ENCODE results near the gene WWC2. TPM values are rescaled to one million over a fixed set of nuclear protein-coding genes. Genes with fewer than 3 reads are reported as not detected.

Gene WWC2
- total RNA-seq, 1 donor from 2014 or later = 109 TPM

DNA sequence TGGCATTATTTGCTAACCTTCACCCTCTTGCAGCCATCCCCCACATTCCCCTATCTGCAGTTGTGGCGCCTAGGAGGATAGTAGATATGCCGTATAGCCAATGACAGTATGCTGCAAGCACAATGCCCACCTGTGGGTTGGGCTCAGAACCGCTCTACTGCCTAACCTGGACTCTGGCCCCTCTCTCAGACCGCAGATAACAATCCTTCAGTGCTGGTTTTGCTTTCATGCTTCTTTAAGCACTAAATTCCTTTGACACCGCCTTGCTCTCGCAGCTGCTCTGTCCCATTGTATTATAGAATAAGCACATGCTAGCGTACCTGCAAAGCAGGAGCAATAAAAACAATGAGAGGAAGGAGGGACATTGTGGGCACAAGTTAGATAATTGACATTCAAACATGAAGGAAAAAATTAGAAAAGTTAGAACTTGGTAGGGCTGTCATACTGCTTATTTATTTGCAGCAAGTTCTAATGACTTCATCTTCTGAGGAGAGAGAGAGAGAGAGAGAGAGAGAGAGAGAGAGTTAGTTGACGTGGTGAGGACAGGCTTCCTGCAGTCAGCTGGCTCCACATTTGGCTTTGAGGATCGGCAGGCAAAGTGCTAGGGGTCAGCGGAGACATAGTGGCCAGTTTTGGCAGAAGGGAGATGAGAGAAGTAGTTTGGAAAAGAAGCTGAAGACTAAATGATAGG, 55.8 kb downstream of the WWC2 start:
- no peak overlapping the region for H3K27ac ChIP-seq
- intact Hi-C loops (cut with DNase I) = no loop called here
- no peaks in the 10 kb centered on the region for H3K9me3 ChIP-seq
- H3K36me3 ChIP-seq = no peaks in the 10 kb centered on the region
- peak; percentile 56 to 63 for ATAC-seq
- TF ChIP-seq, protein P1, sequence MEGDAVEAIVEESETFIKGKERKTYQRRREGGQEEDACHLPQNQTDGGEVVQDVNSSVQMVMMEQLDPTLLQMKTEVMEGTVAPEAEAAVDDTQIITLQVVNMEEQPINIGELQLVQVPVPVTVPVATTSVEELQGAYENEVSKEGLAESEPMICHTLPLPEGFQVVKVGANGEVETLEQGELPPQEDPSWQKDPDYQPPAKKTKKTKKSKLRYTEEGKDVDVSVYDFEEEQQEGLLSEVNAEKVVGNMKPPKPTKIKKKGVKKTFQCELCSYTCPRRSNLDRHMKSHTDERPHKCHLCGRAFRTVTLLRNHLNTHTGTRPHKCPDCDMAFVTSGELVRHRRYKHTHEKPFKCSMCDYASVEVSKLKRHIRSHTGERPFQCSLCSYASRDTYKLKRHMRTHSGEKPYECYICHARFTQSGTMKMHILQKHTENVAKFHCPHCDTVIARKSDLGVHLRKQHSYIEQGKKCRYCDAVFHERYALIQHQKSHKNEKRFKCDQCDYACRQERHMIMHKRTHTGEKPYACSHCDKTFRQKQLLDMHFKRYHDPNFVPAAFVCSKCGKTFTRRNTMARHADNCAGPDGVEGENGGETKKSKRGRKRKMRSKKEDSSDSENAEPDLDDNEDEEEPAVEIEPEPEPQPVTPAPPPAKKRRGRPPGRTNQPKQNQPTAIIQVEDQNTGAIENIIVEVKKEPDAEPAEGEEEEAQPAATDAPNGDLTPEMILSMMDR (IDR thresholded peaks at IDR 0.05) = no peak
- DNase-seq = no peak
- H3K4me3 ChIP-seq = no peak overlapping the region
- no peaks in the 10 kb centered on the region for H3K27me3 ChIP-seq (ENCODE audit: low read depth)
- peaks cover 5% of the 10 kb centered on the region for H3K4me1 ChIP-seq

DNA sequence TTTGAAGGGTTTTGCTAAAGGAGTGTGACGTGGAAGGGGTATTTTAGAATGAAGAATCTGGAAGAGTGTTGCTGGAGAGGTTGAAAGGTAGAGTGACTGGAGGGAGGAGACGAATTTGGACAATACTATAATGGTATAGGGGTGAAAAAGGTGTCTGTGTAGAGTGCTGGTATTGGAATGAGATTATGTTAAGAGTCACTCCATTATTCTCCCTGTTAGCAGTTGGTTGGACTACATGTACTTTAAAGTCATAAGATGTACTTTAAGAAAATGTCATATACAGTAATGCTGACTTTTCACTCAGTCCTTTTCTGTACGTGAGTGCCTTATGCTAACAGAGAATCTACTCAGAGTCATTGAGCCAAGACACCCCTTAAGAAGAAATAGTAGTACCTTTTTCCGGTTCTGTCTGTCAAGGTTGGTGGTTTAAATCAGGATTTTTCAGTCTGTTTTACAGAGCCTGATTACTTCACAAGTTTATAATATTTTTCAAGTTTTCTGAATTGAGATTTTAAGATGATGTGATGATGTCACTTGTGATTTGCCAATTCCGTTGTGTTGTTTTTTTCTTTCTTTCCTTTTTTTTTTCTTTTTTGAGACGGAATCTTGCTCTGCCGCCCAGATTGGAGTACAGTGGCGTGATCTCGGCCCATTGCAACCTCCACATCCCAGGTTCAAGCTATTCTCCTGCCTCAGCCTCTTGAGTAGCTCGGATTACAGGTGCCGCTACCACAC, 56.6 kb downstream of the WWC2 start:
- intact Hi-C loops (cut with DNase I) = no loop called here
- no peak for DNase-seq
- Histone ChIP-seq H3K4me1 (peaks cover 5% of the 10 kb centered on the region), H3K9me3 (no peaks in the 10 kb centered on the region), H3K4me3 (no peak overlapping the region), H3K27ac (no peak overlapping the region), H3K27me3 (ENCODE audit: low read depth) (no peaks in the 10 kb centered on the region), H3K36me3 (no peaks in the 10 kb centered on the region)
- peak; percentile 13 to 51 for ATAC-seq
- TF ChIP-seq, protein P1 (IDR thresholded peaks at IDR 0.05) = no peak

DNA sequence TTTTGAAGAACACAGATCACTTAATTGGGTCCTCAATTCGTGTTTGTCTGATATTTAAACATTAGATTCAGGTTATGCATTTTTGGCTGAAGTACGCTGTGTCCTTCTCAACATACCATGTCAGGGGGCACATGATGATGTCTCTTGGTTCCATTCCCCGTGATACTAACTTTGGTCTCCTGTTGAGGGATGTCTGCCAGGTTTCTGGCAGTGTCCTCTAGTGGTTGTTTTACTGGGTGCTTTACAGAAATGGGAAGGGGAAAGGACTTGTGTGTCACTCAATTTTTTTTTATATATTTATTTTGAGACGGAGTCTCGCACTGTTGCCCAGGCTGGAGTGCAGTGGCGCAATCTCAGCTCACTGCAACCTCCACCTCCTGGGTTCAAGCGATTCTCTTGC, 58.2 kb downstream of the WWC2 start:
- TF ChIP-seq, protein P1 (IDR thresholded peaks at IDR 0.05) = no peak
- intact Hi-C loops (cut with DNase I) = no loop called here

DNA sequence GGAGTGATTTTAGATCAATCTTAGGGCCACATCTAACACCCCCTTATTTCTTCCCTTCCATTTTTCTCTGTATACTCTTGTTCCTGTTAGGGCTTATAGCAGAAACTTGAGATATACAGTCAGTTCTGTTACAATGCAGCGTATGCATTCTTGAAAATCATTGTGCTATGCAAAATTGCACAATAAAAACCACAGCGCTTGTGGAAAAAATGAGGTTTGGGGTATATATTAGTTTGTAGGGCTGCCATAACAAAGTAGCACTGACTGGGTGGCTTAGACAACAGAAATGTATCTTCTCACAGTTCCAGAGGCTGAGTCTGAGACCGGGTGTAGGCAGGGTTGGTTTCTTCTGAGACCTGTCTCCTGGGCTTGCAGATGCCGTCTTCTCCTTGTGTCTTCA, 59.0 kb downstream of the WWC2 start:
- H3K9me3 ChIP-seq = no peaks in the 10 kb centered on the region
- DNase-seq = no peak
- H3K27me3 ChIP-seq (ENCODE audit: low read depth) = no peaks in the 10 kb centered on the region
- intact Hi-C loops (cut with DNase I) = no loop called here
- ATAC-seq = no peak
- H3K27ac ChIP-seq = no peak overlapping the region
- no peak overlapping the region for H3K4me3 ChIP-seq
- H3K36me3 ChIP-seq = no peaks in the 10 kb centered on the region
- TF ChIP-seq, protein P1 (IDR thresholded peaks at IDR 0.05) = no peak
- peaks cover 5% of the 10 kb centered on the region for H3K4me1 ChIP-seq

More for the DNA sequence above, 58.2 kb downstream of the WWC2 start:
- Histone ChIP-seq H3K4me1 (peaks cover 5% of the 10 kb centered on the region), H3K27ac (no peak overlapping the region), H3K9me3 (no peaks in the 10 kb centered on the region), H3K4me3 (no peak overlapping the region), H3K36me3 (no peaks in the 10 kb centered on the region), H3K27me3 (ENCODE audit: low read depth) (no peaks in the 10 kb centered on the region)
- DNase-seq (no peak), ATAC-seq (no peak)

DNA sequence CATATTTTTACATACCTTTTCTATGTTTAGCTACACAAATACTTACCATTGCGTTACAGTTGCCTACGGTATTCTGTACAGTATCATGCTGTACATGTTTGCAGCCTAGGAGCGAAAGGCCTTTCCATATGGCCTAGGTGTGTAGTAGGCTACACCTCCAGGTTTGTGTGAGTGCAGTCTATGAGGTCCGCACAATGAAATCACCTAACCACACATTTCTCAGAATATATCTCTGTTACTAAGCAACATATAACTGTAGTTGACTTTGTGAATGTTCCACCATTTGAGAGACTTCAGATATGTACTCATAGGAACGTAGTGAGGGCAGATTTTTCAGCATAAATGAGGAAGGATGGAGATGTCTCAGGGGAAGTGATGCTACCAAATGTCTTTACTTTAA, 62.6 kb downstream of the WWC2 start:
- no peak overlapping the region for H3K27ac ChIP-seq
- no peaks in the 10 kb centered on the region for H3K9me3 ChIP-seq
- TF ChIP-seq, protein P1 (IDR thresholded peaks at IDR 0.05) = no peak
- intact Hi-C loops (cut with DNase I) = no loop called here
- no peaks in the 10 kb centered on the region for H3K36me3 ChIP-seq
- no peak overlapping the region for H3K4me3 ChIP-seq
- peaks cover 27% of the 10 kb centered on the region for H3K4me1 ChIP-seq
- no peak for DNase-seq
- no peaks in the 10 kb centered on the region for H3K27me3 ChIP-seq (ENCODE audit: low read depth)
- no peak for ATAC-seq

Data from lower lobe of right lung (tissue), 2 donors.